ENCODE measurements around the gene P4HTM.

Gene P4HTM

DNA sequence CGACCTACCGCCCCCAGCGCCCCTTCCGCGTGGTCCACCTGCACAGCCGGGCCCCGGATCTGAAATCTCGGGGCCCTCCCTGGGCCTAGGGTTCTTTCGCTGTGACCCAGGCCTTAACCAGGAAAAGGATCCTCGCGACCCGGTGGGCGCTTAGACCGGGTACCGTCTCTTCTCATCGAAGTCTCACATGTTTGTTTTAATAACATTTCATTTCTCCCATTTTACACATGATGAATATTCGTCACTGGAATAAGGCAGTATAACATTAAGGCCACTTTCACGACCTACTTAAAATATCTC lies 28.6 kb downstream of the P4HTM start:
- no peak for DNase-seq (ENCODE audit: extremely low read depth, low read depth)
- H3K4me3 ChIP-seq (replicated peaks; ENCODE audit: low read depth, low read length) = peak overlapping the region; percentile 72
- TF ChIP-seq, protein P1, sequence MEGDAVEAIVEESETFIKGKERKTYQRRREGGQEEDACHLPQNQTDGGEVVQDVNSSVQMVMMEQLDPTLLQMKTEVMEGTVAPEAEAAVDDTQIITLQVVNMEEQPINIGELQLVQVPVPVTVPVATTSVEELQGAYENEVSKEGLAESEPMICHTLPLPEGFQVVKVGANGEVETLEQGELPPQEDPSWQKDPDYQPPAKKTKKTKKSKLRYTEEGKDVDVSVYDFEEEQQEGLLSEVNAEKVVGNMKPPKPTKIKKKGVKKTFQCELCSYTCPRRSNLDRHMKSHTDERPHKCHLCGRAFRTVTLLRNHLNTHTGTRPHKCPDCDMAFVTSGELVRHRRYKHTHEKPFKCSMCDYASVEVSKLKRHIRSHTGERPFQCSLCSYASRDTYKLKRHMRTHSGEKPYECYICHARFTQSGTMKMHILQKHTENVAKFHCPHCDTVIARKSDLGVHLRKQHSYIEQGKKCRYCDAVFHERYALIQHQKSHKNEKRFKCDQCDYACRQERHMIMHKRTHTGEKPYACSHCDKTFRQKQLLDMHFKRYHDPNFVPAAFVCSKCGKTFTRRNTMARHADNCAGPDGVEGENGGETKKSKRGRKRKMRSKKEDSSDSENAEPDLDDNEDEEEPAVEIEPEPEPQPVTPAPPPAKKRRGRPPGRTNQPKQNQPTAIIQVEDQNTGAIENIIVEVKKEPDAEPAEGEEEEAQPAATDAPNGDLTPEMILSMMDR (IDR thresholded peaks at IDR 0.05; ENCODE audit: low read depth, low read length, missing control alignments) = no peak

DNA sequence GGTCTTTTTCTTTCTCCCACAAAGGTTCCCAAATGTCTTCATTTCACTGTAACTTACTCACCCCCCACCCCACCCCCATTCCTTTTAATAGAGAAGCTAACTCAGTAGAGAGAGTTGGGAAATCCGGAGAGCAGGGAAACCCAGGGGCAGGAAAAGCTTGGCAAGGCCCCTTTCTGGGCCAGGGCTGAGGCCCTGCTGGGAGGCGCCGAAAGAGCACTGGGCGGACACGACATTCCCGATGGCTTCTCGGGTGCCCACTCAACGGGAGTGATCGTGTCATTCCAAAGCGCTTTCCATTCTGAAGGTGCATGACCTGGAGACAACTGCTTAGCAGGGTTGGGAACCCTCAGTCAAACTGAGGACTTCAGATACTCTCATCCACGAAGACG lies 29.9 kb downstream of the P4HTM start:
- no peak for DNase-seq (ENCODE audit: extremely low read depth, low read depth)
- TF ChIP-seq, protein P1 (IDR thresholded peaks at IDR 0.05; ENCODE audit: low read depth, low read length, missing control alignments) = no peak
- H3K4me3 ChIP-seq (replicated peaks; ENCODE audit: low read depth, low read length) = peak overlapping the region; percentile 77

DNA sequence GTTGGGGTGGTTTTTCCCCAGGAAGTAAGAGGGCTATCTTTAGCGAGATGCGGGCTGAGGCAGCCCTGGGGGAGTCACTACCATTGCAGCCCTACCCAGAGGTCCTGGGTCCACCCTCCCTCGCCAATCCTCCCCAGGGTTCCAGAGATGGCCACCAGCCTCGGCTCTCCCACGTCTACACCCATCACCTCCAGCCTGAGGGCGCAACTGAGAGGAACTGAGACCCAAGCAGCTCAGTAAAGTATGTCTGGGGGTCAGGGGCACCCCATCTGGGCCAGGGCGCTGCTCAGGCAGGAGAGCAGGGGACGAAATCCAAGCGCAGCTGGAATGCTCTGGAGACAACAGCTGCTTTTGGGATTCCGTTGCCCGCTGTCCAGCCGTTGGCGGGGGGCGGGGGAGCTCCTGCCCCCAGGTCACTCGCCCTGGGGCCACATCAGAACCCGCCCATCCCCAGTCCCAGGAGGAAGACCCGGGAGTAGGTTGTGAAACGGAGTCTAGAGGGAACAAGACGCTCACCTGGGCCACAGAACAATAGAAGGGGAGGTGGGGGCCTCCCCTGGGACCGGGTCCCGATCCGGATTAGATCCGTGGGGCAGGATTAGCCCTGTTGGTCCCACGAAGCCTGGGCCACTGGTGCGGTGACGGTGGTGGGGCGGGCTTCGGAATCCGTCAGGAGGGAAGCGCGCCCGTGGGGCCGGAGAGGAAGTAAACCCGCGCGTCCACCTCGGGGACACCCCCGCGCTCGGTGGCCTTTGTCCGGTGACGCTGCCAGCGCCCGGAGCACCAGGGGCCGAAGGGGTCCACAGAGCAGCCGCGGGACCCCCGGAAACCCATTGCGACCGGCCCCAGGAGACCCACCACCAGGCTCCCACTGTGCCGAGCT lies 30.5 kb downstream of the P4HTM start:
- TF ChIP-seq, protein P1 (IDR thresholded peaks at IDR 0.05; ENCODE audit: low read depth, low read length, missing control alignments) = no peak
- DNase-seq (ENCODE audit: extremely low read depth, low read depth) = no peak
- H3K4me3 ChIP-seq (replicated peaks; ENCODE audit: low read depth, low read length) = peak overlapping the region; percentile 77

DNA sequence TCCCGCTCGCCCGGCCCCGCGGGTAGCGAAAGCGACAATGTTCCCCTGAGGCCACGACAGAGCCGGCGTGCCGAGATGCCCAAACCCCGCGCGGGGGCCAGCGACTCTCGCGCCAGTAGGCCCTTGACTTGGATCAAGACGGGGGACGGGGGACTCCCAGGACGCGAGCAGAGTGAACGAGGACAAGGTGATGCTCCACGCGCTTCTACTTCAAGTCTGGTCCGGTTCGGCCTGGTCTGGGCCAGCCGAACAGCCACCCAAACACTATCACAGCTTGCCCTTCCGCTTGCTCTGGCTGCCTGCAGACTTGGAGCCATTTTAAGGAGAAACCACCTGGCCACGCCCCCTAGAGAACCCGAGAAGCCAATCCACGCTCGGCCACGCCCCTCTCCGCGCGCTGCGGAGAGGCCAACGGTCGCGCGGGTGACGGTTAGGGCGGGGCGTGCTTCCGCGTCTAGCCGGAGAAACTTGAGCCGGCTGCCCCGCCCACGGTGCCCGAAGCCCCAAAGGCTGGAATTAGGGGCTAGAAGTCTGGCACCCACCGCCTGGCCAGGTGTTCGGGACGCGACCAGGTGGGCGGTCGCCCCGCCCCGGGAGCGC lies 31.3 kb downstream of the P4HTM start:
- TF ChIP-seq, protein P1 (IDR thresholded peaks at IDR 0.05; ENCODE audit: low read depth, low read length, missing control alignments) = no peak

DNA sequence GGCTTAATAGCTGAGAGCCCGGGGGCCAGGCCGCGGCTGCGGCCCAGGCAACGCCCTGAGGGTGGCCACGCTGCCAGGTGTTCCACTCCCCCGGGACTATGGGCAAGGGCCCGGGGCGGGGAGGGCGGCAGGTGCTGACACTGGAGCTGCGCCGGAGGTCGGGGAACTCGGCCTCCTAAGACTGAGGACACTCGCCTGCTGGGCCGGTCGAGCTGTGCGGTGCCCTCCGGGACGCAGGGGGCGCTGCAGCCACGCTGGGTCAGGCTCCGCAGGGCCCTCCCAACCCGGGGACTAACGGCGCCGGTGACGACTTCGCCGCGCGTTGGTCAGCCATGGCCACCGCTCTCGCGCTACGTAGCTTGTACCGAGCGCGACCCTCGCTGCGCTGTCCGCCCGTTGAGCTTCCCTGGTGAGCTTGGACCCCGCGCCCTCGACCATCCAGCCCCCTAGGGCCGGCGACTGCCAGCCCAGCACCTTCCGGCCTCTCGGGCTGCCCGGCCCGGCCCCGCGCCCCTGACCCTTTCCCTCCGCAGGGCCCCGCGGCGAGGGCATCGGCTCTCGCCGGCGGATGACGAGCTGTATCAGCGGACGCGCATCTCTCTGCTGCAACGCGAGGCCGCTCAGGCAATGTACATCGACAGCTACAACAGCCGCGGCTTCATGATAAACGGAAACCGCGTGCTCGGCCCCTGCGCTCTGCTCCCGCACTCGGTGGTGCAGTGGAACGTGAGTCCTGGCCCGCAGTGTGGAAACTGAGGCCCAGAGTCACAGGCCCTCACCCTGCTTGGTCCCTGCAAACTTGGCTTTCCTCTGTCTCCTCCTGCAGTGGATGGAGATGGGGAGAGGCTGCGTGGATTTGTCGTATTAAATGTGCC lies 32.0 kb downstream of the P4HTM start, which contains the start of gene NDUFAF3:
NDUFAF3 (plus strand) TSS at position 309 of the 875 bp plus-strand sequence; CDS start at position 333, 24 bp downstream.
- TF ChIP-seq, protein P1 (IDR thresholded peaks at IDR 0.05; ENCODE audit: low read depth, low read length, missing control alignments) = peak; percentile 84
- H3K4me3 ChIP-seq (replicated peaks; ENCODE audit: low read depth, low read length) = peak within 1 kb of the TSS; percentile 77
- peak; percentile 80 for DNase-seq (ENCODE audit: extremely low read depth, low read depth)

More for the DNA sequence above, 31.3 kb downstream of the P4HTM start:
- peak; percentile 91 for DNase-seq (ENCODE audit: extremely low read depth, low read depth)
- peak overlapping the region; percentile 77 for H3K4me3 ChIP-seq (replicated peaks; ENCODE audit: low read depth, low read length)

DNA sequence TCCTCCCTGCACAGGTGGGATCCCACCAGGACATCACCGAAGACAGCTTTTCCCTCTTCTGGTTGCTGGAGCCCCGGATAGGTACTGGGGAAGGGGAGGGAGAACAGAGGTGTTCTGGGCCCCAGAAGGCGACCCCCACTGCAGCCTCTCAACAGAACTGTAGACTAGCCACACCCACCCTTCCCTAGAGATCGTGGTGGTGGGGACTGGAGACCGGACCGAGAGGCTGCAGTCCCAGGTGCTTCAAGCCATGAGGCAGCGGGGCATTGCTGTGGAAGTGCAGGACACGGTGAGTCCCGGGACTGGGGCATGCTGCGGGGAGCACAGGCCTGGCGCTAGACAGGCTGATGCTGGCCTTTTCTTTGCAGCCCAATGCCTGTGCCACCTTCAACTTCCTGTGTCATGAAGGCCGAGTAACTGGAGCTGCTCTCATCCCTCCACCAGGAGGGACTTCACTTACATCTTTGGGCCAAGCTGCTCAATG lies 32.7 kb downstream of the P4HTM start:
- no peak for DNase-seq (ENCODE audit: extremely low read depth, low read depth)
- TF ChIP-seq, protein P1 (IDR thresholded peaks at IDR 0.05; ENCODE audit: low read depth, low read length, missing control alignments) = no peak
- H3K4me3 ChIP-seq (replicated peaks; ENCODE audit: low read depth, low read length) = peak overlapping the region; percentile 77

All from HFF-Myc (cell line).